Kidney (tissue), 14 donors: Measurements from ENCODE around the gene RTKN. TPM values are rescaled to one million over a fixed set of nuclear protein-coding genes. Genes with fewer than 3 reads are reported as not detected.
"Not testable (repeated sequence)": the region's sequence is repeated elsewhere in the genome, so short reads cannot be mapped to it uniquely, and the experiment has no call there.

ENCODE experiments used
- DNase-seq, 5 donors: peaks; one replicate each; pipeline ENCODE4 v3.0.0-alpha.2; 2013 to 2020
- FAIRE-seq: peaks from 2 replicates; lab custom pipeline; 2012; peaks lifted over from hg19 to GRCh38; lab: Jason Lieb, UNC
- H3K27ac ChIP-seq, 2 donors: one replicate each; pipeline ENCODE4 v1.7.0; 2013; ENCODE audit warnings: low read depth in 2 of 2, low read length in 2 of 2, inconsistent platforms in 1 of 2
- H3K27me3 ChIP-seq: one replicate; pipeline ENCODE4 v1.7.1; 2013; ENCODE audit warnings: low read length, inconsistent platforms; ENCODE audit not compliant: control insufficient read depth, insufficient read depth
- H3K36me3 ChIP-seq, 3 donors: one replicate each; pipeline versions ENCODE4 v1.7.0 to v1.7.1; 2013; ENCODE audit warnings: low read length in 3 of 3, control low read depth in 1 of 3, inconsistent platforms in 1 of 3; ENCODE audit not compliant: insufficient read depth in 3 of 3, control insufficient read depth in 2 of 3
- H3K4me1 ChIP-seq, 3 donors: one replicate each; pipeline versions ENCODE4 v1.7.0 to v1.7.1; 2013; ENCODE audit warnings: low read length in 3 of 3, inconsistent platforms in 1 of 3, low read depth in 1 of 3; ENCODE audit not compliant: control insufficient read depth in 2 of 3, insufficient read depth in 2 of 3
- H3K4me3 ChIP-seq, 3 donors: one replicate each; pipeline versions ENCODE4 v1.7.0 to v1.8.1; 2013; ENCODE audit warnings: low read length in 3 of 3, control low read depth in 1 of 3, inconsistent platforms in 1 of 3
- H3K9ac ChIP-seq, 3 donors: one replicate each; pipeline versions ENCODE4 v1.7.0 to v1.7.1; 2013; ENCODE audit warnings: low read length in 3 of 3, control low read depth in 1 of 3, inconsistent platforms in 1 of 3
- H3K9me3 ChIP-seq, 3 donors: one replicate each; pipeline versions ENCODE4 v1.7.0 to v1.7.1; 2013; ENCODE audit warnings: low read length in 3 of 3, control low read depth in 1 of 3, inconsistent platforms in 1 of 3; ENCODE audit not compliant: control insufficient read depth in 2 of 3, insufficient read depth in 1 of 3
- CTCF ChIP-seq: IDR thresholded peaks from 3 replicates; pipeline ENCODE4 v1.5.1; 2012; ENCODE audit warnings: mild to moderate bottlenecking, moderate library complexity, borderline replicate concordance; ENCODE audit not compliant: insufficient read depth; ENCODE audit errors: extremely low read depth
- intact Hi-C: fragments of 100-400 bp; cut with DNase I; formaldehyde crosslinking; loops from one replicate; pipeline ENCODE4 v1.11.1; 2022
- polyA plus RNA-seq: library from polyadenylated mRNA; stranded (reverse); fragments of 350-450 nt; fragmentation: Illumina TruSeq; extraction: RNeasy Lipid Tissue Mini Kit (QIAGEN cat#74804); gene quantifications from one replicate; pipeline ENCODE4 v1.2.3, GENCODE V29; 2014; ENCODE audit warnings: low read depth, low replicate concordance; ENCODE audit not compliant: insufficient read depth
- total RNA-seq: library from RNA; stranded (reverse); fragmentation: NEBNext Ultra II Directional; extraction: Animal tissue kit (Norgen Biotek cat#: 25700); gene quantifications from one replicate; pipeline ENCODE4 v1.2.1, GENCODE V29; 2021
- donor health status: control.
- donor health status: control.
- donor health status: control.
- donor health status: control.
- donor health status: control.
- donor health status: DM: yes; HTN: yes; CAD: no.
- donor health status: Normal renal cell carcinoma (clear cell type).

Gene RTKN
- total and polyA plus RNA-seq, 2 donors from 2014 or later, result 76.4 to 95.6 TPM

GRCh38 chr2:74447230-74447999 is 5.7 kb upstream of the RTKN start:
- FAIRE-seq (no peak), DNase-seq (no peak)
- no peaks in the 10 kb centered on the region for H3K36me3 ChIP-seq

GRCh38 chr2:74444498-74445318 is 3.0 kb upstream of the RTKN start:
- no peaks in the 10 kb centered on the region for H3K27me3 ChIP-seq
- no peaks in the 10 kb centered on the region for H3K36me3 ChIP-seq
- FAIRE-seq, result no peak
- no peak overlapping the region for H3K4me3 ChIP-seq
- peaks cover 0 to 17% (median 6%) of the 10 kb centered on the region in 3 donors for H3K4me1 ChIP-seq
- TF ChIP-seq CTCF, result no peak
- H3K9ac ChIP-seq, result no peak overlapping the region
- no peak overlapping the region for H3K27ac ChIP-seq
- intact Hi-C loops, result no loop called here
- peak in 1 of 5 donors; percentile 41 for DNase-seq
- no peaks in the 10 kb centered on the region for H3K9me3 ChIP-seq

More at GRCh38 chr2:74447230-74447999, 5.7 kb upstream of the RTKN start:
- Histone ChIP-seq H3K27ac (peak overlapping the region in 1 of 2 donors; percentile 67), H3K27me3 (no peaks in the 10 kb centered on the region), H3K4me1 (peaks cover 0 to 16% (median 0%) of the 10 kb centered on the region in 3 donors), H3K4me3 (no peak overlapping the region), H3K9me3 (no peaks in the 10 kb centered on the region), H3K9ac (no peak overlapping the region)
- TF ChIP-seq CTCF, result no peak
- intact Hi-C loops, result no loop called here

- intact Hi-C loops, FAIRE-seq, H3K9me3 ChIP-seq, H3K36me3 ChIP-seq, H3K27me3 ChIP-seq: not testable (repeated sequence)
- peak overlapping the region; percentile 23 to 85 (median 85) for H3K4me3 ChIP-seq
- peak overlapping the region; percentile 92 to 95 for H3K27ac ChIP-seq
- H3K4me1 ChIP-seq, result peaks cover 8 to 20% (median 19%) of the 10 kb centered on the region in 3 donors
- H3K9ac ChIP-seq, result peak overlapping the region in 1 of 3 donors; percentile 83
- DNase-seq, result peak in 1 of 5 donors; percentile 53
Observed at GRCh38 chr2:74442483-74443297, 953 bp upstream of the RTKN start.
